Measurements from ENCODE around the gene CUL5.
A peak's percentile ranks its signal among the peaks of the same experiment; 100 is the strongest.

Gene CUL5

DNA sequence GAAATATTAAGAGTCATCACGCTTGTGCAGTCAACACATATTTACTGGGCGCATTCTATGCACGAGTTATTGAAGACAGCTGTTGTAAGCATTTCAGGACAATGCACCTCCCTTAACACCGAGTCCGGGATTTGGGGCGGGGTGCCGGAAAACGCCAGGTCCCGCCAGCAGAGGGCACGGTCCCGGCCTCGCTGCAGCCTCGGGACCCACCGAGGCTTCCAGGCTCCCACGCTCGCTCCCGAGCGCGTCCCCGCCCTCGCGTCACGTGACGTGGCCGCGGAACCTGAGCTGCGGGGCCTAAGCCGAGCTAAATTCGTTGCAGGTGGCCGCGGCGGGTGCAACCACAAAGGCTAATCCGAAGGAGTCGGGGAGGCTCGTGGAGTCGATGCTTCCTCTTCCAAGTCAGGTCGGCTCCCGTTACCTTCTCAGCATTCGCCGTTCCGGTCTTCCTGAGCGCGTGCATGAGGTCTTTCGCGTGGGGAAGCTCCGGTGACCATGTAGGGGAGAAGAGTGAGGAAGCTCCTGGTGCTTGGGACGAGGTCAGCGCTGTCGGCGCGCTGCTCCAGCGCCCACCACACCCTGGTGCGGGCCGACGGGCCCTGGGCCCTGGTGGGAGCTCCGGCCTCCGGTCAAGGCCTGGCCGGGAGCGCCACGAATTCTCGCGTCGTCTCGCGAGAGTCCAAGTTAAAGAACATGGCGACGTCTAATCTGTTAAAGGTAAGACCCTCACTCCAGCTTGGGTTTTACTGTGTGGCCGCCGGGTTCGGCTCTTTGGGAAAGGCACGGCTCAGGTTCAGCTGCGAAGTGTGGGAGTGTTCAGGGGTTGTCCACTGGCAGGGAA, at the start of gene CUL5:
CUL5 (plus strand) TSS at position 243 of the 841 bp plus-strand sequence; CDS start at position 694, 451 bp downstream.
- H3K27me3 Mint-ChIP-seq = no peaks in the 10 kb centered on the region
- H3K4me1 Mint-ChIP-seq = peaks cover 18% of the 10 kb centered on the region
- CTCF ChIA-PET = interaction anchor here (0.6 to 2.0 kb wide), 11 partner anchors 9 to 645 kb away, joined by 3 to 8 read pairs (median 4); partner anchors contain the start of gene ACAT1
- H3K27ac Mint-ChIP-seq = peak within 1 kb of the TSS; percentile 95
- H3K36me3 Mint-ChIP-seq = peaks cover 8% of the 10 kb centered on the region
- H3K4me3 Mint-ChIP-seq = peak within 1 kb of the TSS; percentile 95
- no peaks in the 10 kb centered on the region for H3K9me3 Mint-ChIP-seq
- peak; percentile 91 for DNase-seq

GRCh38 chr11:107961480-107961879, 47.2 kb upstream of the CUL5 start:
- Mint-ChIP-seq H3K27me3 (peaks cover 20% of the 10 kb centered on the region), H3K27ac (no peak overlapping the region), H3K4me3 (no peak overlapping the region), H3K9me3 (no peaks in the 10 kb centered on the region), H3K4me1 (no peaks in the 10 kb centered on the region), H3K36me3 (no peaks in the 10 kb centered on the region)
- DNase-seq = no peak
- CTCF ChIA-PET = no interaction called here

GRCh38 chr11:107962181-107962580, 46.5 kb upstream of the CUL5 start:
- CTCF ChIA-PET = no interaction called here
- DNase-seq = no peak
- no peaks in the 10 kb centered on the region for H3K36me3 Mint-ChIP-seq
- no peak overlapping the region for H3K4me3 Mint-ChIP-seq
- H3K4me1 Mint-ChIP-seq = no peaks in the 10 kb centered on the region
- H3K27me3 Mint-ChIP-seq = peaks cover 20% of the 10 kb centered on the region
- no peak overlapping the region for H3K27ac Mint-ChIP-seq
- no peaks in the 10 kb centered on the region for H3K9me3 Mint-ChIP-seq

DNA sequence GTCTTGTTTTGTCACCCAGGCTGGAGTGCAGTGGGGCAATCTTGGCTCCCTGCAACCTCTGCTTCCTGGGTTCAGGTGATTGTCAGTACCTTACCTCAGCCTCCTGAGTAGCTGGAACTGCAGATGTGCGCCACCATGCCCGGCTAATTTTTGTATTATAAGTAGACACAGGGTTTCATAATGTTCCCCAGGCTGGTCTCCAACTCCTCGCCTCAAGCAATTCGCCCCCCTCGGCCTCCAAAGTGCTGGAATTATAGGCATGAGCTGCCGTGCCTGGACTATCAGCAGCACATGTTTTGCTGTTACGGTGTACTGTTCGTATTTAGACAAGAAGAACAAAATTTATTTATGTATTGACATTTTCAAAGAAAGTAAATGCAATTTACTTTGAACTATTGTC, 45.6 kb upstream of the CUL5 start:
- H3K4me3 Mint-ChIP-seq = no peak overlapping the region
- DNase-seq = no peak
- no peaks in the 10 kb centered on the region for H3K36me3 Mint-ChIP-seq
- no peak overlapping the region for H3K27ac Mint-ChIP-seq
- H3K9me3 Mint-ChIP-seq = no peaks in the 10 kb centered on the region
- CTCF ChIA-PET = no interaction called here
- peaks cover 13% of the 10 kb centered on the region for H3K27me3 Mint-ChIP-seq
- H3K4me1 Mint-ChIP-seq = no peaks in the 10 kb centered on the region

- Mint-ChIP-seq H3K27ac (no peak overlapping the region), H3K27me3 (no peaks in the 10 kb centered on the region), H3K4me1 (no peaks in the 10 kb centered on the region), H3K36me3 (no peaks in the 10 kb centered on the region), H3K4me3 (no peak overlapping the region), H3K9me3 (no peaks in the 10 kb centered on the region)
- no peak for DNase-seq
- CTCF ChIA-PET = no interaction called here
These were observed 39.5 kb upstream of the CUL5 start for GRCh38 chr11:107969219-107969618.

DNA sequence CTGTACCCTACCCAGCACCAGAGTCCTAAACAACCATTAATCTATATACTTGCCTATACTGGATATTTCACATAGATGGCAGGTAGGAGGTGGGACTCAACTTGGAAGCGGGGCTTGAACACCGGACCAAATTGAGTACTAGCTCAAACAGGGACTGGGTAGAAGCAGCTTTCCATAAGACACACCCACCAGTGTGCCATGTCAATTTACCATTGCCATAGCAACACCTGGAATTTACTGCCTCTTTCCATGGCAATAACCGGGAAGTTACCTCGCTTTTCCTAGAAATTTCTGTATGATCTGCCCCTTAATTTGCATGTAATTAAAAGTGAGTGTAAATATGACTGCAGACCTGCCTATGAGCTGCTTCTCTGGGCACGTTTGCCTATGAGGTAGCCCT, 38.6 kb upstream of the CUL5 start:
- H3K27me3 Mint-ChIP-seq = no peaks in the 10 kb centered on the region
- no peak for DNase-seq
- H3K4me3 Mint-ChIP-seq = no peak overlapping the region
- no peak overlapping the region for H3K27ac Mint-ChIP-seq
- no peaks in the 10 kb centered on the region for H3K9me3 Mint-ChIP-seq
- no peaks in the 10 kb centered on the region for H3K4me1 Mint-ChIP-seq
- no peaks in the 10 kb centered on the region for H3K36me3 Mint-ChIP-seq
- CTCF ChIA-PET = no interaction called here

- DNase-seq = no peak
- Mint-ChIP-seq H3K27ac (no peak overlapping the region), H3K4me3 (no peak overlapping the region), H3K36me3 (no peaks in the 10 kb centered on the region), H3K4me1 (no peaks in the 10 kb centered on the region), H3K9me3 (no peaks in the 10 kb centered on the region), H3K27me3 (peaks cover 5% of the 10 kb centered on the region)
- CTCF ChIA-PET = no interaction called here
These were observed 35.1 kb upstream of the CUL5 start for GRCh38 chr11:107973641-107974040.

GRCh38 chr11:107988397-107989158, 20.1 kb upstream of the CUL5 start:
- no peaks in the 10 kb centered on the region for H3K9me3 Mint-ChIP-seq
- H3K4me1 Mint-ChIP-seq = no peaks in the 10 kb centered on the region
- CTCF ChIA-PET = no interaction called here
- H3K4me3 Mint-ChIP-seq = no peak overlapping the region
- no peak overlapping the region for H3K27ac Mint-ChIP-seq
- no peaks in the 10 kb centered on the region for H3K27me3 Mint-ChIP-seq
- no peak for DNase-seq
- no peaks in the 10 kb centered on the region for H3K36me3 Mint-ChIP-seq

DNA sequence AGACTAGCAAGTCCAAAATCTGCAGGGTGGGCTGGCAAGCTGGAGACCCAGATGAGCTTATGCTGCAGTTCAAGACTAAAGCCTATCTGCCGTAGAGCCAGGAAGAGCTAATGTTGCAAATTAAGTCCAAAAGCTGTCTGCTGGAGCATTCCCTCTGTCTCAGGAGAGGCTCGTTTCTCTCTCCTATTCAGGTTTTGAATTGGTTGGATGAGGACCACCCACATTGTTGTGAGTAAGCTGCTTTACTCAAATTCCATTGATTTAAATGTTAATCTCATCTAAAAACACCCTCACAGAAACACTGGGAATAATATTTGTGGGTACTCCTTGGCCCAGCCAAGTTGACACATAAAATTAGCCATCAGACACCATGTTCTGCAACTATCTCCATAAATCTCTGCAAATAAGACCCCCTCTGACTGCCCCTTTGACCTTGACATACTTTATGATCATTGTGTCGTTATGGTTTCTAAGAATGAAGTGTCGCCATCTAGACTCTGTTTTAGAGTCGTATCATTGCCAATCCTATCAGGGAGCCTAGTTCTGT, 16.8 kb upstream of the CUL5 start:
- Mint-ChIP-seq H3K4me1 (no peaks in the 10 kb centered on the region), H3K27ac (no peak overlapping the region)

GRCh38 chr11:107996006-107996776, 12.5 kb upstream of the CUL5 start:
- Mint-ChIP-seq H3K4me3 (no peak overlapping the region), H3K9me3 (no peaks in the 10 kb centered on the region), H3K36me3 (no peaks in the 10 kb centered on the region), H3K4me1 (no peaks in the 10 kb centered on the region), H3K27me3 (peaks cover 21% of the 10 kb centered on the region), H3K27ac (no peak overlapping the region)
- CTCF ChIA-PET = interaction anchor here (1.2 kb wide), 1 partner anchor 13 kb away, joined by 3 read pairs; the partner anchor contains the start of gene CUL5
- DNase-seq = no peak

More for the DNA sequence above, 16.8 kb upstream of the CUL5 start:
- Mint-ChIP-seq H3K36me3 (no peaks in the 10 kb centered on the region), H3K9me3 (no peaks in the 10 kb centered on the region), H3K27me3 (peaks cover 14% of the 10 kb centered on the region), H3K4me3 (no peak overlapping the region)
- CTCF ChIA-PET = no interaction called here
- DNase-seq = no peak

DNA sequence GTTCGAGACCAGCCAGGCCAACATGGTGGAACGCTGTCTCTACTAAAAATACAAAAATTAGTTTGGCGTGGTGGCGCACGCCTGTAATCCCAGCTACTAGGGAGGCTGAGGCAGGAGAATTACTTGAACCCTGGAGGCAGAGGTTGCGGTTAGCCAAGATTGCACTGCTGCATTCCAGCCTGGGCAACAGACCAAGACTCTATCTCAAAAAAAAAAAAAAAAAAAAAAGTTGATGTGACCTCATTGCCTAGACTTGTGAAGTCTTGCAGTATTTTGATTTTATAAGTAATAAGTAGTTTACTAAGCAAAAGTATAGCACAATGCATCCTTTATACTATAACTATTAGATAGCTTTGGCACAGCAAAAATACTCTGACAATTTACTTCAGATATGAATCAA, 9.9 kb upstream of the CUL5 start:
- no peaks in the 10 kb centered on the region for H3K9me3 Mint-ChIP-seq
- no peaks in the 10 kb centered on the region for H3K36me3 Mint-ChIP-seq
- no peak overlapping the region for H3K27ac Mint-ChIP-seq
- DNase-seq = no peak
- CTCF ChIA-PET = interaction anchor here (0.9 kb wide), 1 partner anchor 13 kb away, joined by 3 read pairs; no protein-coding TSS in a partner anchor
- no peak overlapping the region for H3K4me3 Mint-ChIP-seq
- H3K4me1 Mint-ChIP-seq = no peaks in the 10 kb centered on the region
- peaks cover 28% of the 10 kb centered on the region for H3K27me3 Mint-ChIP-seq

DNA sequence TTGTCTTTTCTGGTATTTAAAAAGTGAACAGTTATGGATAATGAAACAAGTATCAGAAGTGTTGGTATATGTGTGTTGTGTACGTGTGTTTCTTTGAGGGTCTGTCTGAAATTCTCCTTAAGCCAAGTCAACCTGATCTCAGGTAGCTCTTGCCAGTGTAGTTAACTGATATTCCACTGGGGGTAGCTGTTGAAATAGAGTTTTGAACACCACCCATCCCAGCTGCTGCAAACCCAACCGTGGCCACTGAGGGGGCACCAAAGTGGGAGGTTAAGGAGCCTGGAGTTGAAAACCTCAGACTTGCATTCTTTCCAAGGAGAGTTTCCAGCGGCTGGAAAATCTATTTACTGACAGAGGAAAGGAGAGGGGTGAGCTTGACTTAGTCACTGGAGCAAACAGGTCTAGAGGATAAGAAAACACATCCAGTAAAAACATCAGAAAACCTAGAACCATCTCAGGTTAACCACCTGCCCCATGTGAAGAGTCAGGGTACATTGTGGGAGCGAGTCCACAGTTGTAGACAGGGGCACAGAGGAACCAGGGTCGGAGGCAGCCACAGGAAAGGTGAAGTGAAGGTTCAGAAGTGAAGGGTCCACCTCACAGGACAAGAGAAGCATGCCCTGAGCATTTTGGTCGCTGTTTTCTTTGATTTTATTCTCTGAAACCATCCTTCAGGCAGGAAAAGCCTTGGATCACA, 8.8 kb upstream of the CUL5 start:
- peaks cover 24% of the 10 kb centered on the region for H3K27me3 Mint-ChIP-seq
- H3K4me1 Mint-ChIP-seq = no peaks in the 10 kb centered on the region
- no peak overlapping the region for H3K27ac Mint-ChIP-seq
- peak; percentile 54 for DNase-seq
- H3K36me3 Mint-ChIP-seq = no peaks in the 10 kb centered on the region
- no peak overlapping the region for H3K4me3 Mint-ChIP-seq
- CTCF ChIA-PET = interaction anchor here (0.6 to 1.1 kb wide), 3 partner anchors 9 to 141 kb away, joined by 3 to 4 read pairs (median 4); no protein-coding TSS in a partner anchor
- no peaks in the 10 kb centered on the region for H3K9me3 Mint-ChIP-seq

GRCh38 chr11:108002476-108002875, 6.2 kb upstream of the CUL5 start:
- Mint-ChIP-seq H3K27me3 (peaks cover 12% of the 10 kb centered on the region), H3K9me3 (no peaks in the 10 kb centered on the region), H3K27ac (no peak overlapping the region), H3K4me1 (no peaks in the 10 kb centered on the region), H3K4me3 (no peak overlapping the region), H3K36me3 (no peaks in the 10 kb centered on the region)
- CTCF ChIA-PET = interaction anchor here (0.6 to 0.8 kb wide), 2 partner anchors 653 to 1849 kb away, joined by 3 read pairs; no protein-coding TSS in a partner anchor
- DNase-seq = no peak
